NCI-H2196 treated with DMSO at 0.1 percent for 48 hours (cell line): ENCODE data around the gene ATRAID.

Experiments
- DNase-seq: peaks from one replicate; lab custom pipeline; 2025; ENCODE audit not compliant: unreplicated experiment; lab: John Stamatoyannopoulos, UW

ATRAID gene

GRCh38 chr2:27249891-27250651 is 38.2 kb downstream of the ATRAID start:
- no peak for DNase-seq

GRCh38 chr2:27250652-27251379 is 39.0 kb downstream of the ATRAID start:
- no peak for DNase-seq

- DNase-seq: no peak
Observed at GRCh38 chr2:27251766-27252165, 39.9 kb downstream of the ATRAID start.

- DNase-seq: no peak
Observed at GRCh38 chr2:27255187-27255586, 43.3 kb downstream of the ATRAID start.

GRCh38 chr2:27255660-27256059 is 43.8 kb downstream of the ATRAID start:
- no peak for DNase-seq

GRCh38 chr2:27256855-27257454 is 45.1 kb downstream of the ATRAID start:
- DNase-seq: no peak

- no peak for DNase-seq
Observed at GRCh38 chr2:27258051-27258450, 46.2 kb downstream of the ATRAID start.

GRCh38 chr2:27261241-27261925 is 49.5 kb downstream of the ATRAID start:
- DNase-seq: no peak

- DNase-seq: no peak
Observed at GRCh38 chr2:27261926-27262298, 50.1 kb downstream of the ATRAID start.

GRCh38 chr2:27262379-27263286 is 50.8 kb downstream of the ATRAID start, which contains the start of gene SLC30A3:
TSS of gene SLC30A3 (minus strand) at chr2:27263047. CDS start at chr2:27262906, 141 bp downstream.
- DNase-seq: peak; percentile 24

- no peak for DNase-seq
Observed at GRCh38 chr2:27263287-27264252, 51.7 kb downstream of the ATRAID start.

GRCh38 chr2:27264253-27264752 is 52.5 kb downstream of the ATRAID start:
- DNase-seq: no peak

- peak; percentile 56 for DNase-seq
Observed at GRCh38 chr2:27264753-27265535, 53.1 kb downstream of the ATRAID start.

- no peak for DNase-seq
Observed at GRCh38 chr2:27265536-27265870, 53.7 kb downstream of the ATRAID start.
